ENCODE results near the gene SAMD11. TPM values are rescaled to one million over a fixed set of nuclear protein-coding genes. Genes with fewer than 3 reads are reported as not detected.

The SAMD11 gene
- total RNA-seq, 4 donors from 2014 or later = 1.0 to 40.7 (median 13.8) TPM

DNA sequence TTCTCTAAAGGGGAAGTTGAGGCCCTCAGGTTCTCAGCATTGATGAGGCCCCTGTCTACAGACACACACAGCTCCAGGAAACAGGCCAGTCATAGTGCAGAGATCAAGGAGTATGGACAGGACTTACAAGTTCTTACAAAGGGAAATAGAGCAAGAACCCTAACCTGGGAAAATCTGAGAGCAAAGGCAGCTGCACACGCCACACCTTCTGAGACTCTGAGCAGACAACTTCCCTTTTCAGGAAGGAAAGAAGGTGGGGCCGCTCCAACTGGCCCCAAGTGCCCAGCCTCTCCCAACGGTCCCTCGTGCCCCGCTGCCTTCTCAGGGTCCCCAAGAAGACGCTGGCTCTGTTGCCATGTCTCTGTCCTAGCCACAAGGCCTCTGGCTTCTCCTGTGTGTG lies 31.8 kb downstream of the SAMD11 start:
- H3K27ac ChIP-seq = no peak overlapping the region
- no peaks in the 10 kb centered on the region for H3K9me3 ChIP-seq
- DNase-seq = no peak
- intact Hi-C loops (cut with DNase I; ENCODE audit: low total_unique reads) = no loop called here
- H3K4me1 ChIP-seq = peaks cover 8 to 13% of the 10 kb centered on the region in 2 donors
- no peak overlapping the region for H3K4me3 ChIP-seq
- no peaks in the 10 kb centered on the region for H3K27me3 ChIP-seq
- no peaks in the 10 kb centered on the region for H3K36me3 ChIP-seq
- no peak for TF ChIP-seq POLR2A (IDR thresholded peaks at IDR 0.05)
- TF ChIP-seq, protein P1, sequence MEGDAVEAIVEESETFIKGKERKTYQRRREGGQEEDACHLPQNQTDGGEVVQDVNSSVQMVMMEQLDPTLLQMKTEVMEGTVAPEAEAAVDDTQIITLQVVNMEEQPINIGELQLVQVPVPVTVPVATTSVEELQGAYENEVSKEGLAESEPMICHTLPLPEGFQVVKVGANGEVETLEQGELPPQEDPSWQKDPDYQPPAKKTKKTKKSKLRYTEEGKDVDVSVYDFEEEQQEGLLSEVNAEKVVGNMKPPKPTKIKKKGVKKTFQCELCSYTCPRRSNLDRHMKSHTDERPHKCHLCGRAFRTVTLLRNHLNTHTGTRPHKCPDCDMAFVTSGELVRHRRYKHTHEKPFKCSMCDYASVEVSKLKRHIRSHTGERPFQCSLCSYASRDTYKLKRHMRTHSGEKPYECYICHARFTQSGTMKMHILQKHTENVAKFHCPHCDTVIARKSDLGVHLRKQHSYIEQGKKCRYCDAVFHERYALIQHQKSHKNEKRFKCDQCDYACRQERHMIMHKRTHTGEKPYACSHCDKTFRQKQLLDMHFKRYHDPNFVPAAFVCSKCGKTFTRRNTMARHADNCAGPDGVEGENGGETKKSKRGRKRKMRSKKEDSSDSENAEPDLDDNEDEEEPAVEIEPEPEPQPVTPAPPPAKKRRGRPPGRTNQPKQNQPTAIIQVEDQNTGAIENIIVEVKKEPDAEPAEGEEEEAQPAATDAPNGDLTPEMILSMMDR (IDR thresholded peaks at IDR 0.05) = no peak

DNA sequence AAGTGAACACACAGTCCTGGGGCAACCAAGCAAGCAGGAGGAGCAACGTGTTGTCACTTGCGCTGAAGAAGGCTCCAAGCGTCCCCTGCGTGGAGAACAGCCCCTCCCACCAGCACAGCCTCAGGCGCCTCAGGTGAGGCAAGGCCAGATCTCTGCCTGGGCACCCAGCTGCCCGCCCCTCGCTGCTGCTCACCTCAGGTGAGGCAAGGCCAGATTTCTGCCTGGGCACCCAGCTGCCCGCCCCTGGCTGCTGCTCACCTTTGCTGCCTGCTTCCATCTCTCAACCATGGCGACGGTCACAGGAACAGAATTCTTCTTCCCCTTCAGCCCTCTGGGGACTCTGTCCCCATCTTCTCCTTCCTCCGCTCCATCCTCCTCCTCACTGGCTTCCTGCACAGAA lies 32.9 kb downstream of the SAMD11 start:
- Histone ChIP-seq H3K36me3 (no peaks in the 10 kb centered on the region), H3K4me3 (no peak overlapping the region)

DNA sequence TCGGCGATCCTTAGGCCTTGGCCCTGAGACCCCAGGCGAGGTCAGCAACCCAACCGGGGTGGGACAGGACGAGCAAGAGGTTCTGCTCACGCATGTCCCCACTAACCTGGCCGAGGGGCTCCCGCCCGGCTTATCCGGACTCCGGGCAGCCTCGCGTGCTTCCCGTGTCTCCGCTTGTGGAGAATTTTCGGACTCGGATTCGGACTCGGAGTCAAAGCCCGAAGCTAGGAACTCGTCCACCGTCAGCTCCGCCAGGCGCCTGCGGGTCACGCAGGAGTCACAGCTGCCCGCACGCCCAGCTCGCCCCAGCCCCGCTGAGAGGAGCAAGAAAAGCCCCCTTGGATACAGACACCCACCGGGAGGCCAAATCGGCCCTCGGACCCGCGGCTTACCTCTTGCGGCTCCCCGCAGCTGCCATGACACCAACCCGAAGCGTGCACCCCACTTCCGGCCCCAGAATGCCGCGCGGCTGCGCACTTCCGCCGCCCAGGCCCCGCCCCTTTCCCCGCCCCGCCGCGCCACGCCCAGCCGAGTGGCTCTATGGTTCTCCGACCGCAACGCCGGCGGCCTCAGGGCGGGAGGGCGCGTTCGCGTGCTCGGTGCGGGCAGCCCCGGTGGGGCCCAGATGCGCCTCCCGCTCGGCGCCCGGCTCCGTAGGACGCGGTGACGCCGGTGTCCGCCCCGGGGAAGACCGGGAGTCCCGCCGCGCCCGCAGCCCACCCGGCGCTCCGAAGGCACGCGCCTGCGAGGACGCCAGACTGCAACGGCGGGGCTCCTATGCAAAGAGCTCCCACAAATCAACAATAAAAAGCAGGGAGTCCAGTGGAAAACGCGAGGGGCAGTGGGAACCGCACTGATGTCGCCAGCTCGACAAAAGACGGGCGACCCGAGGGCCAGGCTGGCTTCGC lies 35.4 kb downstream of the SAMD11 start, which contains the start of gene NOC2L:
Gene NOC2L (minus strand): TSS at position 434 of the 908 bp plus-strand sequence. CDS start 16 bp downstream, at position 418.
- DNase-seq = peak; percentile 91 to 96
- H3K27ac ChIP-seq = peak within 1 kb of the TSS; percentile 7 to 25
- H3K36me3 ChIP-seq = no peaks in the 10 kb centered on the region
- intact Hi-C loops (cut with DNase I; ENCODE audit: low total_unique reads) = no loop called here
- H3K9me3 ChIP-seq = no peaks in the 10 kb centered on the region
- H3K27me3 ChIP-seq = no peaks in the 10 kb centered on the region
- peaks cover 8 to 13% of the 10 kb centered on the region in 2 donors for H3K4me1 ChIP-seq
- peak within 1 kb of the TSS; percentile 62 to 94 for H3K4me3 ChIP-seq
- peak in 1 of 2 donors; percentile 47 for TF ChIP-seq POLR2A (IDR thresholded peaks at IDR 0.05)
- TF ChIP-seq, protein P1 (IDR thresholded peaks at IDR 0.05) = peak in 1 of 4 experiments; percentile 30

More for the DNA sequence above, 32.9 kb downstream of the SAMD11 start:
- Histone ChIP-seq H3K27me3 (no peaks in the 10 kb centered on the region), H3K9me3 (no peaks in the 10 kb centered on the region), H3K4me1 (peaks cover 8 to 13% of the 10 kb centered on the region in 2 donors), H3K27ac (no peak overlapping the region)
- TF ChIP-seq, protein P1 (IDR thresholded peaks at IDR 0.05) = no peak
- no peak for TF ChIP-seq POLR2A (IDR thresholded peaks at IDR 0.05)
- intact Hi-C loops (cut with DNase I; ENCODE audit: low total_unique reads) = no loop called here
- no peak for DNase-seq

DNA sequence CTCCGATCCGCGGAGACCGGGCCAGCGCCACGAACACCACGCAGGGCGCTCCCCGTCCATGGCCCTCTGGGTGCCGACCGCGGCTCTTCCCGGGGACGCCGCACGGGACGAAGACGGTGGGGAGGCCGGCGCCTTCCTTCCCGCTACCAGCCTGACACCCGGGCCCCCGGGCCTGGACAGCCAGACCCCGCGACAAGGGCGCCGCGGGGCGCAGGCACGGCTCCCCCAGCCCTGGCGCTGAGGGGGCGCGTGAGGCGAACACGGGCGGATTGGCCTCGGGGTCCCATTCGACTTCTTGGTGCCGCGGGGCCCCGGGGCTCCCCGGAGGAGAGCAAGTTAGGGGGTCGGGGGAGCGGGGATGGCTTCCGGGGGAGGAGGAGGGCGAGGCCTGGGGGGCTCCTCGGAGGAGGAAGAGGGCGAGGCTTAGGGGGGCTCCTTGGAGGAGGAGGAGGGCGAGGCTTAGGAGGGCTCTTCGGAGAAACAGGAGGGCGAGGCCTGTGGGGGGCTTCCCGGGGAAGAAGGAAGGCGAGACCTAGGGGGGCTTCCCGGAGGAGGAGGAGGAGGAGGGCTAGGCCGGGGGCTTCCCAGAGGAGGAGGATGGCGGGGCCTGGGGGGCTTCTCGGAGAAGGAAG lies 36.1 kb downstream of the SAMD11 start:
- intact Hi-C loops (cut with DNase I; ENCODE audit: low total_unique reads) = no loop called here
- Histone ChIP-seq H3K27ac (peak overlapping the region; percentile 7 to 25), H3K27me3 (no peaks in the 10 kb centered on the region), H3K36me3 (no peaks in the 10 kb centered on the region), H3K4me3 (peak overlapping the region; percentile 46 to 62), H3K4me1 (peaks cover 8 to 13% of the 10 kb centered on the region in 2 donors), H3K9me3 (no peaks in the 10 kb centered on the region)
- no peak for DNase-seq
- no peak for TF ChIP-seq POLR2A (IDR thresholded peaks at IDR 0.05)
- TF ChIP-seq, protein P1 (IDR thresholded peaks at IDR 0.05) = no peak
